Erythroblast (primary cell): ENCODE results near the gene LRP1B.
"Not testable (repeated sequence)": the region's sequence is repeated elsewhere in the genome, so short reads cannot be mapped to it uniquely, and the experiment has no call there.

ENCODE experiments used
- DNase-seq, 2 experiments: peaks; one replicate each; lab custom pipeline; 2025; lab: John Stamatoyannopoulos, UW
- GATA1 ChIP-seq: IDR thresholded peaks from 2 replicates; pipeline ENCODE4 v1.6.1; 2011; ENCODE audit warnings: low read depth, mild to moderate bottlenecking, control low read depth, low read length, moderate library complexity
- POLR2A ChIP-seq: IDR thresholded peaks from 2 replicates; pipeline ENCODE4 v1.6.1; 2011; ENCODE audit warnings: mild to moderate bottlenecking, low read length

LRP1B gene

GRCh38 chr2:140696449-140696848 lies 1434.4 kb downstream of the LRP1B start:
- no peak for TF ChIP-seq POLR2A
- no peak for TF ChIP-seq GATA1

DNA sequence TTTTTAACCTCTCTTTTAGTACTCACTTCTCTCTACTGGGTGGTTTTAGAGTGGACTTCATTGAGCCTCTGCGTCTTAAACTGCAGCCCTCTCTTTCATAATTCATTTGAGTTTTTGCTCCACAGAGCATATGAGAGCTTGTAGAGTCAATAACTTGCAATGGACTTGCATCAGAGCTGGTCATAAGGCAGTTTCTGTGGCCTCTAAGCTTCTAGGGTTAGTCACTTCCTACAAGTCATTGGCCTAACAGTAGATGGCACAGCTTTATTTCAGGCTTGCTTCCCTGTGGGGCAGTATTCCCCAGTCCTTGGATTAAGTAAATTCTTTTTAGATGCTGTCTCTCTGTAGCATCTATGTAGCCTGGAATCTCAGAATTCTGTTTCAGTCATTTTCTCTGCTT lies 1435.7 kb downstream of the LRP1B start:
- DNase-seq, result no peak
- TF ChIP-seq GATA1 (no peak), POLR2A (no peak)

More at GRCh38 chr2:140696449-140696848, 1434.4 kb downstream of the LRP1B start:
- no peak for DNase-seq

DNA sequence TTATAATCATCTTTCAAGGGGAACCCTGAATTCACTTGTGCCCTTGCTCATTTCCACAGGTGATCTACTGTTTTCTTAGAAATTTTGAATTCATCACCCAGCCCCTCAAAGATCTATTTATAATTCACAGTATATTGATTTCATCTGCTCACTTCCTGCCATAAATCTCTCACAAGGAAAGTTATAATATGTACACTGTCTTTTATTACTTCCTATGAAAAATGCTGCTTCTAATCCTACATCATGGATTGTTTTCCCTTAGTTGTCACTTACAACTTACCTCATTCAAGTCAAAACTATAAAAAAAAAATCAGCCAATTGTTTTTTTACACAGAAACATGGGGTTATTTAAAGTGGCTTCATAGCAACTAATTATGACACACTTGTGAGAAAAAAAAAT lies 1443.0 kb downstream of the LRP1B start:
- TF ChIP-seq GATA1 (no peak), POLR2A (no peak)

DNA sequence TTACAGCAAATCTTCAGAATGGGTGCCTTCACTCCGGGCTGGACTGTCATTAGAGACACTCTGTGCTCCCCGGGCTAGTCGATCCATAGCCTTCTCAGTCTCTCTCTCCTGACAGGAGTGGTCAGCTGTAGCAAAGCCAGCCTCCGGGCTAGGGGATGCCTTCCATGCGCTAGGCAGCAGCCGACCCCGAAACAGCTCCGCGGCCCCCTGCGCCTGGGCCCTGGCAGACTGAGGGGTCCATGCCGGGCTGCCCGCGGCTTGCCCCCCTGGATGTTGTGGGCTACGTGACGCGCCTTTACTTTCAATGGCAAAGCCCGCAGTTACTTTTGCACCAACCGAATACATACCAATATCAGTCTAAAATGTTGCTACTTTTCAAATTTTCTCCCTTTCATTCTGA lies 1447.2 kb downstream of the LRP1B start:
- TF ChIP-seq POLR2A (no peak), GATA1 (no peak)
- no peak for DNase-seq

More for the DNA sequence above, 1443.0 kb downstream of the LRP1B start:
- no peak for DNase-seq

GRCh38 chr2:140680862-140681261 lies 1450.0 kb downstream of the LRP1B start:
- TF ChIP-seq POLR2A, result no peak
- TF ChIP-seq GATA1, result no peak
- DNase-seq, result no peak

DNA sequence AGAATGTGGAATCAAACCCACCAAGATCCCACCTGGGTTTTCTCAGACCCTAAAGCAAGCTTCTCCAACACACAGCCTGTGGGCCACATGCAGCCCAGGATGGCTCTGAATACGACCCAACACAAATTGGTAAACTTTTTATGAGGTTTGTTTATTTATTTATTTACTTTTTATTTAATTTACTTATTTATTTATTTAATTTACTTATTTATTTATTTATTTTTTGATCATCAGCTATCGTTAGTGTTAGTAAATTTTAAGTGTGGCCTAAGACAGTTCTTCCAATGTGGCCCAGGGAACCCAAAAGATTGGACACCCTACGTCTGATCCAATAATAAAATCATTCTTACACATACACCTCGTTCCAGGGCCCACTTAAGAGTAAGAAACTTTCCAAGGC lies 1451.1 kb downstream of the LRP1B start:
- DNase-seq, result no peak
- no peak for TF ChIP-seq POLR2A
- no peak for TF ChIP-seq GATA1

GRCh38 chr2:140669911-140670310 lies 1460.9 kb downstream of the LRP1B start:
- TF ChIP-seq GATA1, result no peak
- TF ChIP-seq POLR2A, result no peak
- DNase-seq, result no peak

GRCh38 chr2:140667203-140667602 lies 1463.6 kb downstream of the LRP1B start:
- DNase-seq, result no peak
- TF ChIP-seq POLR2A (no peak), GATA1 (no peak)

DNA sequence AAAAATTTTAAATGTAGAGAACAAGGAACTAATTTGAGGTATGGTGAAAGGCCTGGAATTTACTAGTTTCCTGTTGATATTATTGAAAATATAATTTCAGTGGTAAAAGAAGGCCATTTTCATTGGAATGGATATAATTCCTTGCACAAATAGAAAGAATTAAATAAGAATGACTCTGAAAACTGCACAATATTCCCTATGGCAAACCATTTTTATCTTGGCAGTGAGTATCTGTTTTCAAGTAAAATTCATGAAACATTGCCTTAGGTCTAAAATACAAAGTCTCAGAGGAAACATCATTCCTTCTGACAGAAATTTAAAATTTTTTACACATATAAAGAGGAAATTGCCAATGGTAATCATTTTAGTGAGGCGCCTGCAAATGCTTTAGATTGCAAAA lies 1468.3 kb downstream of the LRP1B start:
- TF ChIP-seq POLR2A (no peak), GATA1 (no peak)
- no peak for DNase-seq

DNA sequence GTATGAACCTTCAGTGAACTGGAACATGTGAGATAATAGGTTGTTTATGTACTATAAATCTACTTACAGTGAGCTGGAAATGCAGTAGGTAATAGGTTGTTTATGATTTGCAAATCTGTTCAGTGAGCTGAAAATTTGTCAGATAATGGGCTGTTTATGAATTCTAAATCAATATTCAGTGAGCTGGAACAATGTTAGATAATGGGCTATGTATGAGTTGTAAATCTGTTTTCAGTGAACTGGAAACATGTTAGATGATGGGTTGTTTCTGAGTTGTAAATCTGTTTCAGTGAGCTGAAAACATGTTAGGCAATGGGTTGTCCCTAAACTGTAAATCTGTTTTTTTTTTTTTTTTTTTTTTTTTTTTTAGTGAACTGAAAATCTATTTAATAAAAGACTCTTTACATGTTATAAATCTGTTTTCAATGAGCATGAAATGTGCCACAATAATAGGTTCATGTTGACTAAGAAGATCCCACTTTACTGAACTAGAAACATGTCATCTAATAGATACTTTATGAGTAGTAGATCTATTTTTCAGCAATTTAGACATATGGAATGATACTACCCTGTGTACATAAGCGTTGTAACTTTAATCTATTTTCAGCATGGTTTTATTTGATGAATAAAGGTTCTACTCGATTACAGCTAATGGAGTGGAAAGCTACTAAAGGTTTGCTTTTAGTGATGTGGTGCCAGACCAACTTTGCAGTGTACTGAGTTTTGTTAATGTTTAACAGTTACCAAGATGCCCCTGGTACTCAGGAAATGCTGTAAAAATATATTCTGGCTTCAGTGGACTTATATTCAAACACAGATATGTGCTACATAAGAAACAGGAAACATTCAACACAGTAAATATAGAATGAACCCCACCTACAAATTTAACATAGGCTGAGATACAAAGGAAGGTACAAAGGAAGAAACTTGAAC lies 1471.8 kb downstream of the LRP1B start:
- TF ChIP-seq GATA1 (no peak), POLR2A (no peak)
- DNase-seq, result no peak

- no peak for DNase-seq
- no peak for TF ChIP-seq GATA1
Observed at GRCh38 chr2:140657657-140658056, 1473.2 kb downstream of the LRP1B start.

DNA sequence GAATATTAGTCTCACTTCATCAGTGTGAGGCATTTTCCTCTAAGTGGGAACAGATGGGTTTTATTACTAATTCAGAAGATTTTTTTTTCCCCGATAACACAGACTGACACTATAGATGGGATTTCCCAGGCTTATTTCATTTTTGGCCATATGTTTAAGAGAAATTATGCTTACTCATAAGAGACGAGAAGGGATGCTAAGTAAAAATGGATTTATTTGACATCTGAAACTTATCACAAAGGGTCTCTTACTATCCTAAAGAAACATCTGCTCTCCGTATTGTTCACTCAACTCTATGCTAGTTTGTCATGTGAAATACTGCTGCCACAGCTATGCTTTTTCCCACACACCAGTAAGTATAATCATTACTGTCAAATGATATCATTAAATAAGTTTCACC lies 1476.3 kb downstream of the LRP1B start:
- TF ChIP-seq POLR2A (no peak), GATA1 (no peak)
- DNase-seq, result no peak

GRCh38 chr2:140650825-140651224 lies 1480.0 kb downstream of the LRP1B start:
- DNase-seq, result no peak
- TF ChIP-seq GATA1, result no peak
- TF ChIP-seq POLR2A, result no peak

DNA sequence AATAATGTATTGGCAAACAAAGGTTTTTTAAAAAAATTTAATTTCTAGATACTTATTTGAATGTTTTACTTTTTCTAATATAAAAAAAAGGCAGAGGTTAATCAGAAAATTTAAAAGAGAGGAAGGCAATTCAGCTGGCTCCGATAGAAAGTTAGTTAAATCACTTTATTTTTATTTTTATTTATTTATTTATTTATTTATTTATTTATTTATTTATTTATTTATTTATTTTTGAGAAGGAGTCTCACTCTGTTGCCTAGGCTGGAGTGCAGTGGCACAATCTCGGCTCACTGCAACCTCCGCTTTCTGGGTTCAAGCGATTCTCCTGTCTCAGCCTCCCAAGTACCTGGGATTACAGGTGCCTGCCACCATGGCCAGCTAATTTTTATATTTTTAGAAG lies 1480.7 kb downstream of the LRP1B start:
- DNase-seq, result not testable (repeated sequence)

- DNase-seq, result no peak
Observed at GRCh38 chr2:140648393-140648792, 1482.4 kb downstream of the LRP1B start.

GRCh38 chr2:140643761-140644187 lies 1487.0 kb downstream of the LRP1B start:
- no peak for DNase-seq
- no peak for TF ChIP-seq POLR2A
- no peak for TF ChIP-seq GATA1

More at GRCh38 chr2:140648393-140648792, 1482.4 kb downstream of the LRP1B start:
- TF ChIP-seq GATA1, result no peak
- TF ChIP-seq POLR2A, result no peak
